Heart left ventricle (tissue), 13 donors: Measurements from ENCODE around the gene PCK1.

Experiments used
- POLR2A ChIP-seq, 2 donors: fragments of 450-650 bp; IDR thresholded peaks; one replicate each; pipeline ENCODE4 v1.6.1; 2017; ENCODE audit warnings: antibody characterized with exemption in 2 of 2, mild to moderate bottlenecking in 2 of 2, moderate library complexity in 2 of 2
- TF ChIP-seq, protein P1 (sequence below), 12 donors: fragments of 200-600 bp; sonication (generic) in 4 of 12; IDR thresholded peaks; one replicate each; pipeline versions ENCODE4 v1.5.0 to v1.8.0; 2018 to 2022; ENCODE audit warnings: antibody characterized with exemption in 12 of 12, mild to moderate bottlenecking in 5 of 12
- donor health status: ischemic (EF 13 %, LVEDD 7.1; RV severe dilation, severe dysfunction).
- donor health status: DM: no; HTN: yes; CAD: no.
- donor health status: DM: no; HTN: no; CAD: no.
- donor health status: ischemic (EF 25% LVEDD 6.9; RV normal size, moderate dysfunction).
- donor health status: ischemic (EF 25% LVEDD 5.7; RV mildly dilated, moderate dysfunction).
- donor health status: ischemic (EF 35%, LVEDD 5.7; RV mildly dilated, moderate dysfunction).
- donor health status: nonischemic (EF 11% LVEDD 7.7; RV severe dilation, severe dysfunction).
- donor health status: DM: yes; HTN: yes; CAD: no.
- donor health status: PGD.
- donor health status: ischemic (EF 29% LVEDD 5.4; RV normal size, mild dysfunction).
- donor health status: nonischemic (EF 23%, LVEDD 6.1; RV moderate dilation, normal function).

DNA sequence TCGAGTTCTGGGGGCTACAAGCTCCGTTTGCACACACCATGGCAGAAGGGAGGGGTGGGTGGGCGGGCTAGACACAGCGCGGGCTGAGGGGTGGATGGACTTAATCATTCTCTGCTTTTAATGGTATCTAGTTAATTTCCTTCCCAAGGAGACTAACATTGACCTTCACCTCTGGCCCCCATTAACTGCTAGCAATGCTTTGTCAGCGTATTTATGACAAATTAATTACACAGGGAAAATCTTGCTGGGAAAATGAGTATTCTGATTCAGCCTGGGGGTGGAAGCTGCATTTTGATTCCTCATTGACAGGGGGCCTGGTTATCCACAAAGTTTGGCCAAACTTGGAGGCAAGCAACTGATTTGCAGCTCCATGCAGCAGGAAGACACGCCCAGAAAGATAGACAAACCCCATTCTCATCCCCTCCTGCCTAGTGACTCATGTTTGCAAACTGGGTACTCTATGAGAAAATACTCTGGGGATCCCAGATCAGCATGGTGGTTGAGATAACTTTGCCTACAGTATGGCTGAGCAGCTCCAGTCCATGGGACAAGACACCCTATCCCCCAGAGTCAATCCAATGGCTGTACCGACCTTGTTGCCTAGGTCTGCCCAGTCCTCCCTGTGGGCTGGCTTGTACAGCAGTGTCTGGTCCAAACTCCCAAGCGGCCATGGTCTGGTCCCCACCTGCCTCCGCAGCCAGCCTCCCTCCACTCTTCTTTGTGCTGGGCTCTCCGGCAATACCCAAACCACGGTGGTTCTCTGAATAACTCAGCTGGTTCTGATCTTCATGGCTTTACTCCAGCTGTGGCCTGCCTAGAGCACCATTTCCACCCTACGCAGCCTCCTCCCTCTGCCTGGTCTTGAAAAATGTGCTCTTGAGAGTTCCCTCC lies 39.7 kb downstream of the PCK1 start:
- TF ChIP-seq, protein P1, sequence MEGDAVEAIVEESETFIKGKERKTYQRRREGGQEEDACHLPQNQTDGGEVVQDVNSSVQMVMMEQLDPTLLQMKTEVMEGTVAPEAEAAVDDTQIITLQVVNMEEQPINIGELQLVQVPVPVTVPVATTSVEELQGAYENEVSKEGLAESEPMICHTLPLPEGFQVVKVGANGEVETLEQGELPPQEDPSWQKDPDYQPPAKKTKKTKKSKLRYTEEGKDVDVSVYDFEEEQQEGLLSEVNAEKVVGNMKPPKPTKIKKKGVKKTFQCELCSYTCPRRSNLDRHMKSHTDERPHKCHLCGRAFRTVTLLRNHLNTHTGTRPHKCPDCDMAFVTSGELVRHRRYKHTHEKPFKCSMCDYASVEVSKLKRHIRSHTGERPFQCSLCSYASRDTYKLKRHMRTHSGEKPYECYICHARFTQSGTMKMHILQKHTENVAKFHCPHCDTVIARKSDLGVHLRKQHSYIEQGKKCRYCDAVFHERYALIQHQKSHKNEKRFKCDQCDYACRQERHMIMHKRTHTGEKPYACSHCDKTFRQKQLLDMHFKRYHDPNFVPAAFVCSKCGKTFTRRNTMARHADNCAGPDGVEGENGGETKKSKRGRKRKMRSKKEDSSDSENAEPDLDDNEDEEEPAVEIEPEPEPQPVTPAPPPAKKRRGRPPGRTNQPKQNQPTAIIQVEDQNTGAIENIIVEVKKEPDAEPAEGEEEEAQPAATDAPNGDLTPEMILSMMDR (IDR thresholded peaks at IDR 0.05), result no peak
- no peak for TF ChIP-seq POLR2A (IDR thresholded peaks at IDR 0.05)
